DND-41 (cell line): ENCODE data around the gene TBXA2R.

Experiments
- EZH2 ChIP-seq: IDR thresholded peaks from 3 replicates; pipeline ENCODE4 v1.6.1; 2012; ENCODE audit warnings: borderline replicate concordance, low read depth, mild to moderate bottlenecking, moderate library complexity, low read length, inconsistent platforms; ENCODE audit not compliant: severe bottlenecking
- TF ChIP-seq, protein P1 (sequence below): IDR thresholded peaks from 2 replicates; pipeline ENCODE4 v1.5.1; 2012; ENCODE audit warnings: borderline replicate concordance, low read length, moderate library complexity, mild to moderate bottlenecking; ENCODE audit not compliant: poor library complexity, severe bottlenecking; ENCODE audit errors: extremely low read depth

DNA sequence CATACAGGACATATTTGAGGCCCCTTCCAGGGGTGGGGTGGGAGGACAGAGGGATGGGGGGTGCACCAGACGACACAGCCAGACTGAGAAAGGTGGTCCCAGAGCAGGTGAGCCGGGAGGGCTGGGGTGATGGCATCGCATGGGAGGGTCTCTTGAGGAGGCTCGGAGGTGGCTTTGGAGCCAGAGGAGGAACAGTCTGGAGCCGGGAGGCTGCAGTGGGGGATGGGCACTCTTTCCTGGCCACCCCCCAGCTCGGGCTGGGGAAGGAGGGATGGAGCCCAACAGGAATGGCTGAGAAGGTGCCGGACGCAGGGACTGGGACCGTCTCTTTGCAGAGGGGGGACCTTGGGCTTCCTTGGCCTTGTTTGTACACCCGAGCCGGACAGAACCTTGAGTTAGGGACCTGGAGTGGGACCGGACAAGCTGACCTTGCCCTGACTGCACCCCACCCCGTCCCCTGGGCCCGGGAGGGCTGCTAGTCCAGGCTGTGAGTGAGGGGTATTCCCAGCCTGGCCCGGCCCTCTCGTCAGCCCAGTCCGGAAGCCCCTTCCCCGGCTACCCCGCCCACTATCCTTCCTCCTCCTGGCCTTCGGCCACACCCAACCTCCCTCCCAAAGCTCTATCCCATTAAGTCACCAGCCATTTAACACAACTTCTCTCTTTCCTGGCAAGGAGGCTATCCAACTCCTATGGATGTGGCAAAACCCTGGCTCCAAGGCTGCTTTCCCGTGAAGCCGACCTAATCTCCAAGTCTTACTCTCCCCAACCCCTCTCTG is 816 bp upstream of the TBXA2R start:
- TF ChIP-seq, protein P1, sequence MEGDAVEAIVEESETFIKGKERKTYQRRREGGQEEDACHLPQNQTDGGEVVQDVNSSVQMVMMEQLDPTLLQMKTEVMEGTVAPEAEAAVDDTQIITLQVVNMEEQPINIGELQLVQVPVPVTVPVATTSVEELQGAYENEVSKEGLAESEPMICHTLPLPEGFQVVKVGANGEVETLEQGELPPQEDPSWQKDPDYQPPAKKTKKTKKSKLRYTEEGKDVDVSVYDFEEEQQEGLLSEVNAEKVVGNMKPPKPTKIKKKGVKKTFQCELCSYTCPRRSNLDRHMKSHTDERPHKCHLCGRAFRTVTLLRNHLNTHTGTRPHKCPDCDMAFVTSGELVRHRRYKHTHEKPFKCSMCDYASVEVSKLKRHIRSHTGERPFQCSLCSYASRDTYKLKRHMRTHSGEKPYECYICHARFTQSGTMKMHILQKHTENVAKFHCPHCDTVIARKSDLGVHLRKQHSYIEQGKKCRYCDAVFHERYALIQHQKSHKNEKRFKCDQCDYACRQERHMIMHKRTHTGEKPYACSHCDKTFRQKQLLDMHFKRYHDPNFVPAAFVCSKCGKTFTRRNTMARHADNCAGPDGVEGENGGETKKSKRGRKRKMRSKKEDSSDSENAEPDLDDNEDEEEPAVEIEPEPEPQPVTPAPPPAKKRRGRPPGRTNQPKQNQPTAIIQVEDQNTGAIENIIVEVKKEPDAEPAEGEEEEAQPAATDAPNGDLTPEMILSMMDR = no peak
- no peak for TF ChIP-seq EZH2
